HepG2 (cell line): Measurements from ENCODE around the gene MICOS13. TPM values are rescaled to one million over a fixed set of nuclear protein-coding genes. Genes with fewer than 3 reads are reported as not detected.

ENCODE experiments used
- AGO2 ChIP-seq: fragments of 200-400 bp; formaldehyde crosslinking; optimal IDR thresholded peaks from 2 replicates; pipeline ENCODE3; 2017; ENCODE audit warnings: mild to moderate bottlenecking, low read depth, low read length, moderate library complexity
- ATAD3A ChIP-seq: sonication (generic); formaldehyde crosslinking; IDR thresholded peaks from 2 replicates; pipeline ENCODE4 v1.4.0; 2020; ENCODE audit warnings: missing genetic modification reagents
- CREB3 ChIP-seq: sonication (generic); formaldehyde crosslinking; IDR thresholded peaks from 2 replicates; pipeline ENCODE4 v1.5.0; 2020; ENCODE audit warnings: missing genetic modification reagents
- ESRRA ChIP-seq: sonication (generic); formaldehyde crosslinking; IDR thresholded peaks from 2 replicates; pipeline ENCODE4 v1.5.1; 2020; ENCODE audit warnings: mild to moderate bottlenecking, low read depth, missing genetic modification reagents
- HNF4A ChIP-seq: sonication (generic); formaldehyde crosslinking; IDR thresholded peaks from 2 replicates; pipeline ENCODE4 v1.4.0; 2020; ENCODE audit warnings: missing genetic modification reagents
- HNRNPUL1 ChIP-seq: fragments of 200-400 bp; formaldehyde crosslinking; IDR thresholded peaks from 2 replicates; pipeline ENCODE4 v1.6.1; 2017; ENCODE audit warnings: low read depth, mild to moderate bottlenecking, low read length, moderate library complexity
- MAX ChIP-seq: IDR thresholded peaks from 2 replicates; pipeline ENCODE4 v1.6.1; 2012; ENCODE audit warnings: inconsistent platforms
- MTA1 ChIP-seq: sonication (generic); formaldehyde crosslinking; IDR thresholded peaks from 2 replicates; pipeline ENCODE4 v1.4.0; 2020; ENCODE audit warnings: missing genetic modification reagents, mild to moderate bottlenecking, borderline replicate concordance
- NR2C2 ChIP-seq: sonication (generic); formaldehyde crosslinking; IDR thresholded peaks from 2 replicates; pipeline ENCODE4 v1.4.0; 2020; ENCODE audit warnings: missing genetic modification reagents, mild to moderate bottlenecking, moderate library complexity, borderline replicate concordance
- NR2F1 ChIP-seq, 2 experiments: fragments of 450-650 bp in 1 of 2; formaldehyde crosslinking in 1 of 2; IDR thresholded peaks; 2 replicates each; pipeline versions ENCODE4 v1.5.0 to v1.6.1; 2016 to 2020; ENCODE audit warnings: mild to moderate bottlenecking in 1 of 2, missing compliant biosample characterization in 1 of 2, missing genetic modification reagents in 1 of 2, moderate library complexity in 1 of 2
- PHF5A ChIP-seq: IDR thresholded peaks from one replicate; pipeline ENCODE4 v1.6.1; 2018; ENCODE audit warnings: low read depth, missing genetic modification reagents; ENCODE audit not compliant: unreplicated experiment
- RARA ChIP-seq: IDR thresholded peaks from 2 replicates; pipeline ENCODE4 v1.6.1; 2016; ENCODE audit warnings: missing genetic modification reagents, missing compliant biosample characterization
- RARG ChIP-seq: sonication (generic); formaldehyde crosslinking; IDR thresholded peaks from 2 replicates; pipeline ENCODE4 v1.4.0; 2020; ENCODE audit warnings: low read depth, mild to moderate bottlenecking, missing genetic modification reagents
- RXRA ChIP-seq: sonication (generic); formaldehyde crosslinking; IDR thresholded peaks from 2 replicates; pipeline ENCODE4 v1.5.1; 2020; ENCODE audit warnings: missing genetic modification reagents
- SALL1 ChIP-seq: sonication (generic); formaldehyde crosslinking; IDR thresholded peaks from 2 replicates; pipeline ENCODE4 v1.8.0; 2022; ENCODE audit warnings: mild to moderate bottlenecking, missing genetic modification reagents
- SIN3A ChIP-seq: IDR thresholded peaks from 2 replicates; pipeline ENCODE4 v1.6.1; 2011; ENCODE audit warnings: low read depth, mild to moderate bottlenecking, control low read depth, low read length, borderline replicate concordance
- SOX13 ChIP-seq, 3 experiments: fragments of 450-650 bp in 1 of 3; sonication (generic) in 1 of 3; formaldehyde crosslinking in 1 of 3; IDR thresholded peaks in 2 of 3; conservative IDR thresholded peaks in 1 of 3; 2 replicates each; pipeline versions ENCODE4 v1.5.0 to v1.6.1; 2016 to 2020; ENCODE audit warnings: antibody characterized with exemption in 1 of 3, mild to moderate bottlenecking in 1 of 3, missing compliant biosample characterization in 1 of 3, missing genetic modification reagents in 1 of 3, moderate library complexity in 1 of 3
- TIGD3 ChIP-seq: sonication (generic); formaldehyde crosslinking; IDR thresholded peaks from 2 replicates; pipeline ENCODE4 v1.5.1; 2020; ENCODE audit warnings: mild to moderate bottlenecking, missing genetic modification reagents, borderline replicate concordance
- ZBTB1 ChIP-seq: sonication (generic); formaldehyde crosslinking; IDR thresholded peaks from 2 replicates; pipeline ENCODE4 v1.4.0; 2020; ENCODE audit warnings: missing genetic modification reagents, borderline replicate concordance
- ZBTB38 ChIP-seq: sonication (generic); formaldehyde crosslinking; IDR thresholded peaks from 2 replicates; pipeline ENCODE4 v1.5.1; 2020; ENCODE audit warnings: mild to moderate bottlenecking, missing genetic modification reagents
- ZNF225 ChIP-seq: sonication (generic); formaldehyde crosslinking; IDR thresholded peaks from 2 replicates; pipeline ENCODE4 v1.4.0; 2020; ENCODE audit warnings: mild to moderate bottlenecking, missing genetic modification reagents
- ZNF263 ChIP-seq: sonication (generic); formaldehyde crosslinking; IDR thresholded peaks from 2 replicates; pipeline ENCODE4 v1.4.0; 2020; ENCODE audit warnings: missing genetic modification reagents
- ZNF557 ChIP-seq: sonication (generic); formaldehyde crosslinking; IDR thresholded peaks from 2 replicates; pipeline ENCODE4 v1.4.0; 2020; ENCODE audit warnings: missing genetic modification reagents
- ZNF687 ChIP-seq: sonication (generic); formaldehyde crosslinking; IDR thresholded peaks from 2 replicates; pipeline ENCODE4 v1.5.1; 2020; ENCODE audit warnings: mild to moderate bottlenecking, missing genetic modification reagents, moderate library complexity
- polyA plus RNA-seq, 8 experiments: library from polyadenylated mRNA; depleted of rRNA in 3 of 8; stranded (reverse) in 7 of 8; unstranded in 1 of 8; fragments of >200 nt; fragmentation: Illumina TruSeq in 4 of 8; extraction: Trizol in 4 of 8; gene quantifications; 2 replicates each; pipeline versions ENCODE4 v1.2.1 to v1.2.3, GENCODE V29; 2011 to 2016; ENCODE audit warnings: low read depth in 4 of 8, missing spikeins in 1 of 8, mixed read lengths in 1 of 8; ENCODE audit not compliant: insufficient read depth in 1 of 8
- total RNA-seq, 5 experiments: library from RNA; depleted of rRNA; stranded (reverse); fragments of >200 nt; fragmentation: Illumina TruSeq; extraction: Trizol; gene quantifications; 2 replicates each; pipeline ENCODE4 v1.2.3, GENCODE V29; 2016; ENCODE audit warnings: low read depth in 1 of 5

MICOS13 gene
- total and polyA plus RNA-seq, 2 of the 13 experiments (the other 11 are each of a cell fraction or from before 2014, with no cell fraction given), result 28.8 to 35.4 TPM

GRCh38 chr19:5678071-5678718 is 2.1 kb downstream of the MICOS13 start (continued):
- no peak for TF ChIP-seq TIGD3 (CRISPR knock-in tag)
- TF ChIP-seq SOX13 (IDR thresholded peaks at IDR 0.05), result no peak
- TF ChIP-seq SOX13 (CRISPR knock-in tag; conservative IDR thresholded peaks at IDR 0.05 in 1 of 2, IDR thresholded peaks at IDR 0.05 in 1 of 2), result no peak
- no peak for TF ChIP-seq ZBTB1
- TF ChIP-seq RARG (CRISPR knock-in tag), result no peak
- no peak for TF ChIP-seq ZNF557
- TF ChIP-seq NR2C2 (CRISPR knock-in tag), result peak; percentile 65
- no peak for TF ChIP-seq ZNF225 (CRISPR knock-in tag)
- TF ChIP-seq SALL1 (CRISPR knock-in tag), result peak; percentile 8; the same call in 1 of the 2 replicates
- TF ChIP-seq RXRA (CRISPR knock-in tag), result peak; percentile 39; the same call in 1 of the 2 replicates
- TF ChIP-seq ATAD3A (CRISPR knock-in tag), result no peak
- TF ChIP-seq MAX, result no peak
- no peak for TF ChIP-seq CREB3 (CRISPR knock-in tag)
- peak; percentile 99 for TF ChIP-seq ZNF263
- TF ChIP-seq RARA (CRISPR knock-in tag), result 0 out of 2 replicates have a peak, but pooled peaks have one; percentile 26
- 0 out of 2 replicates have a peak, but pooled peaks have one; percentile 57 for TF ChIP-seq ZBTB38 (CRISPR knock-in tag)
- TF ChIP-seq AGO2, result peak; percentile 51
- TF ChIP-seq ESRRA, result peak; percentile 44; the same call in 1 of the 2 replicates
- no peak for TF ChIP-seq SIN3A
- TF ChIP-seq ZNF687 (CRISPR knock-in tag), result peak; percentile 64
- TF ChIP-seq HNF4A (CRISPR knock-in tag), result peak; percentile 35; the same call in 1 of the 2 replicates
- no peak for TF ChIP-seq HNRNPUL1
- TF ChIP-seq NR2F1 (CRISPR knock-in tag; IDR thresholded peaks at IDR 0.05), result 0 out of 4 replicates have a peak, but pooled peaks have one; percentile 12 to 21
- peak; percentile 19; the same call in 1 of the 2 replicates for TF ChIP-seq MTA1 (CRISPR knock-in tag)
- TF ChIP-seq PHF5A (CRISPR knock-in tag), result no peak
